GM18868 (cell line): ENCODE measurements around the gene ZNF189.

Source experiments
- ATAC-seq: cut with Tn5 transposase; IDR thresholded peaks from one replicate; pipeline ENCODE4 v1.9.1; 2021; ENCODE audit warnings: mild to moderate bottlenecking, moderate library complexity; ENCODE audit not compliant: unreplicated experiment

ZNF189 gene

GRCh38 chr9:101398068-101398929 is at the start of gene ZNF189, which contains the start of gene MRPL50:
Gene ZNF189 (plus strand): TSS chr9:101398851. CDS start chr9:101399157, 306 bp downstream.
Gene MRPL50 (minus strand): TSS chr9:101398618. CDS start chr9:101398592, 26 bp downstream.
- ATAC-seq, result peak; percentile 96

- ATAC-seq, result no peak
Measured at GRCh38 chr9:101350285-101350684, 48.4 kb upstream of the ZNF189 start.

- ATAC-seq, result no peak
Measured at GRCh38 chr9:101352892-101353463, 45.7 kb upstream of the ZNF189 start.

GRCh38 chr9:101353683-101354082 is 45.0 kb upstream of the ZNF189 start:
- no peak for ATAC-seq

GRCh38 chr9:101354143-101354764 is 44.4 kb upstream of the ZNF189 start:
- ATAC-seq, result no peak

- no peak for ATAC-seq
Measured at GRCh38 chr9:101354765-101355708, 43.6 kb upstream of the ZNF189 start.

GRCh38 chr9:101356619-101357018 is 42.0 kb upstream of the ZNF189 start:
- no peak for ATAC-seq

GRCh38 chr9:101359679-101360078 is 39.0 kb upstream of the ZNF189 start:
- no peak for ATAC-seq

- no peak for ATAC-seq
Measured at GRCh38 chr9:101360647-101361046, 38.0 kb upstream of the ZNF189 start.

- ATAC-seq, result no peak
Measured at GRCh38 chr9:101362450-101362849, 36.2 kb upstream of the ZNF189 start.

GRCh38 chr9:101365181-101365580 is 33.5 kb upstream of the ZNF189 start:
- no peak for ATAC-seq

- ATAC-seq, result no peak
Measured at GRCh38 chr9:101366038-101366756, 32.5 kb upstream of the ZNF189 start.

GRCh38 chr9:101367323-101367722 is 31.3 kb upstream of the ZNF189 start:
- ATAC-seq, result no peak

- no peak for ATAC-seq
Measured at GRCh38 chr9:101369286-101369685, 29.4 kb upstream of the ZNF189 start.

- no peak for ATAC-seq
Measured at GRCh38 chr9:101369884-101370531, 28.6 kb upstream of the ZNF189 start.

GRCh38 chr9:101371813-101372212 is 26.8 kb upstream of the ZNF189 start:
- no peak for ATAC-seq

GRCh38 chr9:101372327-101373118 is 26.1 kb upstream of the ZNF189 start:
- ATAC-seq, result no peak

GRCh38 chr9:101375546-101375945 is 23.1 kb upstream of the ZNF189 start:
- no peak for ATAC-seq
